Memory B cell (primary cell): ENCODE data around the gene OCEL1.

Experiments used
- ATAC-seq: fragments of 150-1000 bp; cut with Tn5 transposase; 2 replicates; pipeline ENCODE4 v1.10.0; 2021; ENCODE audit warnings: low read depth, mild to moderate bottlenecking, moderate library complexity
- DNase-seq, 2 donors: peaks; one replicate each; pipeline ENCODE4 v3.0.0; 2022; ENCODE audit warnings: low spot score in 2 of 2
- H3K27ac Mint-ChIP-seq: one replicate; pipeline ENCODE4 v1.8.0; 2022; ENCODE audit warnings: mild to moderate bottlenecking, moderate library complexity, mixed read lengths
- H3K27me3 Mint-ChIP-seq: one replicate; pipeline ENCODE4 v1.8.0; 2022; ENCODE audit warnings: mixed read lengths
- H3K36me3 Mint-ChIP-seq: one replicate; pipeline ENCODE4 v1.8.0; 2022; ENCODE audit warnings: mild to moderate bottlenecking, mixed read lengths
- H3K4me1 Mint-ChIP-seq: one replicate; pipeline ENCODE4 v1.8.0; 2022; ENCODE audit warnings: mixed read lengths
- H3K4me3 Mint-ChIP-seq: one replicate; pipeline ENCODE4 v1.8.0; 2022; ENCODE audit warnings: mild to moderate bottlenecking, moderate library complexity, mixed read lengths
- H3K9me3 Mint-ChIP-seq: one replicate; pipeline ENCODE4 v1.8.0; 2022; ENCODE audit warnings: mixed read lengths

Gene OCEL1

DNA sequence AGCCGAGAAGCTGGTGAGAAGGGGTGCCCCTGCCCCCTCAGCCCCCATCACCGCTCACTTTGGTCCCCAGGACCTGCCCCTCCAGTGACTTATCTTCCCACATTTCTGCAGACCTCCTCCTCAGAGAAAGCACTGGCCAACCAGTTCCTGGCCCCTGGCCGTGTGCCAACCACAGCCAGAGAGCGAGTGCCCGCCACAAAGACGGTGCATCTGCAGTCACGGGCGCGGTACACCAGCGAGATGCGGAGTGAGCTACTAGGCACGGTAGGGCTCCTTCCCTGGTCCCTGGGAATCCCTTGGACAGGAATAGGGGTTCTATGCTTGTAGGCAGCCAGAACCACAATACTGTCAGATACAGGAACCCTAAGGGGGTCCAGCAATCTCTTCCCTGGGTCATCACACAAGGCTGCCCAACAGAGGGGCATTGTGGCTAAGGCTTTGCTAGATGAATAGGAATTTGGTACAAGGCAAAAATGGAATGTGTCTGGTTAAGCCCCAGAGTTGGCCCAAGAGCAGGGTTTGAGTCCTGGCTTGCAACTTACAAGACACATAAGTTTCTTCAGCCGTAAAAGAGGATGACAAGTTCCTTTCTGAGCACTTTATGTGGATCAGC, 9.9 kb upstream of the OCEL1 start:
- H3K27me3 Mint-ChIP-seq: no peaks in the 10 kb centered on the region
- peaks cover 1% of the 10 kb centered on the region for H3K9me3 Mint-ChIP-seq
- no peak for ATAC-seq
- H3K27ac Mint-ChIP-seq: peak overlapping the region; percentile 93
- peaks cover 11% of the 10 kb centered on the region for H3K4me1 Mint-ChIP-seq
- peaks cover 23% of the 10 kb centered on the region for H3K36me3 Mint-ChIP-seq
- no peak for DNase-seq
- H3K4me3 Mint-ChIP-seq: peak overlapping the region; percentile 88

DNA sequence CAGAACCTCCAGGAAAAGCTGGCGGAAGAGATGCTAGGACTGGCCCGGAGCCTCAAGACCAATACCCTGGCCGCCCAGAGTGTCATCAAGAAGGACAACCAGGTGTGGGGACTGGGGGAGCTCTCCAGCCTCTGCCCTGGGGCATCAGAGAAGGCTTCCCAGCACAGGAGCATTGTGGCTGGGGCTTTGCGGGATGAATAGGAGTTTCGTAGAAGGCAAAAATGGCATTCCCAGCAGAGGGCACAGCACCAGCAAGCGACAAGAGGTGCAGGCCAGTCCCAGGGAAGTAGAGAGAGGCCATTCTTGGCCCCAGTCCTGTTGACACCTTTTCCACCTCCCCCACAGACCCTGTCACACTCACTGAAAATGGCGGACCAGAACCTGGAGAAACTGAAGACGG, 6.7 kb upstream of the OCEL1 start:
- Mint-ChIP-seq H3K4me3 (no peak overlapping the region), H3K36me3 (peaks cover 17% of the 10 kb centered on the region), H3K27ac (no peak overlapping the region), H3K27me3 (no peaks in the 10 kb centered on the region), H3K4me1 (peaks cover 12% of the 10 kb centered on the region), H3K9me3 (peaks cover 1% of the 10 kb centered on the region)
- ATAC-seq (no peak), DNase-seq (no peak)

DNA sequence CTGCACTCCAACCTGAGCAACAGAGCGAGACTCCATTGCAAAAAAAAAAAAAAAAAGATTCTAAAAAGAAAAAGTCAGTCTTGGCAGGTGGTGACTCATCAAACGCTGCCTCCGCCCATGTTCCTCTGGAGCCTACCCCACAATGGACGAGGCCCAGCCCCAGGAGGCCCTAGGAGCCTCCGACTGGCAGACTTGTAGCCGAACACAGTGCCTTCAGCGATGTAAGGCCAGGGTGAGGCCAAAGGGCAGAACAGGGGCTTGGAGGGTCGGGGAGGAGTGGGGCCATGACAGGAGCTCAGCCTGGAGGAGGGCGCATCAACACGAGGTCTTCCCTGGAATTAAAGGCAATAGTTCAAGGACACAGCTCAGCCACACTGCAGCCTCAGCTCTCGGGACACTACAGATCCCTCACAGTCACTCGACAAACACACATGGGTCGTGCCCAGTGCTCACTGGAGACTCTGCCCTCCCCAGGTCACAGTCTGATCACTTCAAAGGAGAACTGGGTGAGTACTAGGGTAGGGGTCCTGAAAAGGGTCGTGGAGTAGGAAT, 5.7 kb upstream of the OCEL1 start:
- no peaks in the 10 kb centered on the region for H3K27me3 Mint-ChIP-seq
- peaks cover 17% of the 10 kb centered on the region for H3K36me3 Mint-ChIP-seq
- peaks cover 6% of the 10 kb centered on the region for H3K4me1 Mint-ChIP-seq
- no peak overlapping the region for H3K4me3 Mint-ChIP-seq
- peaks cover 1% of the 10 kb centered on the region for H3K9me3 Mint-ChIP-seq
- ATAC-seq (no peak), DNase-seq (no peak)
- no peak overlapping the region for H3K27ac Mint-ChIP-seq

DNA sequence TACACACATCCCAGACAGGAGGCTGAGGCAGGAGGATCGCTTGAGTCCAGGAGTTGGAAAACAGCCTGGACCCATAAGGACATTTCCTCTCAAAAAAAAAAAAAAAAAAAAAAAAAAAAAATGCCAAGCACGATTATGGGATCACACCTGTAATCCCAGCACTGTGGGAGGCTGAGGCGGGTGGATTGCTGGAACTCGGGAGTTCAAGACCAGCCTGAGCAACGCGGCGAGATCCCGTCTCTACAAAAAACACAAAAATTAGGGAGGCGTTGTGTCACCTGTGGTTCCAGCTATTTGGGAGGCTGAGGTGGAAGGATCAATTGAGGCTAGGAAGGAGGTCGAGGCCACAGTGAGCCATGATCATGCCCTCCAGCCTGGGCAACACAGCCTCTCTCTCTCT, 973 bp upstream of the OCEL1 start:
- no peaks in the 10 kb centered on the region for H3K9me3 Mint-ChIP-seq
- H3K4me1 Mint-ChIP-seq: peaks cover 8% of the 10 kb centered on the region
- ATAC-seq (no peak), DNase-seq (no peak)
- no peaks in the 10 kb centered on the region for H3K27me3 Mint-ChIP-seq
- H3K36me3 Mint-ChIP-seq: no peaks in the 10 kb centered on the region
- no peak overlapping the region for H3K27ac Mint-ChIP-seq
- H3K4me3 Mint-ChIP-seq: peak overlapping the region; percentile 51

DNA sequence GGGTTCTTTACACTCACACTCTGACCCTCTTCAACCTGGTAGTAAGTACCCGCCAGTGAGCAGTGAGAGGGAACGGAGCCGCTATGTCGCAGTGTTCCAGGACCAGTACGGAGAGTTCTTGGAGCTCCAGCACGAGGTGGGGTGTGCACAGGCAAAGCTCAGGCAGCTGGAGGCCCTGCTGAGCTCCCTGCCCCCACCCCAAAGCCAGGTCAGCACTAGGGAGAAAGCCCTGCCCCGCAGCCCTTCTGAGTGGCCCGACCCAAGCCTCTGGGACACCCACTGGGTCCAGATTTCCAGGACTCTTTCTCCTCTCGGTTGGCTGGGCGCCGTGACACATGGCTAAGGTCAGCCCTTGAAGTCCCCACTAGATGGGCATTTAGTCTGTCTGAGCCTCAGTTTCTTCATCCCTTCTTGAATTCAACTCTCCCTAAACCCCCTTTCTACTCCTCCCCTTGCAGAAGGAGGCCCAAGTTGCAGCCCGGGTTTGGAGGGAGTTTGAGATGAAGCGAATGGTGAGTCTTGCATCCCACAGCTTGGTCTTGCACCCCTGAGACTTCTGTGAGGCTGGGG, 1.9 kb downstream of the OCEL1 start:
- peaks cover 2% of the 10 kb centered on the region for H3K36me3 Mint-ChIP-seq
- no peak overlapping the region for H3K27ac Mint-ChIP-seq
- no peaks in the 10 kb centered on the region for H3K9me3 Mint-ChIP-seq
- ATAC-seq: no peak
- H3K27me3 Mint-ChIP-seq: no peaks in the 10 kb centered on the region
- no peak overlapping the region for H3K4me3 Mint-ChIP-seq
- H3K4me1 Mint-ChIP-seq: peaks cover 8% of the 10 kb centered on the region
- no peak for DNase-seq

DNA sequence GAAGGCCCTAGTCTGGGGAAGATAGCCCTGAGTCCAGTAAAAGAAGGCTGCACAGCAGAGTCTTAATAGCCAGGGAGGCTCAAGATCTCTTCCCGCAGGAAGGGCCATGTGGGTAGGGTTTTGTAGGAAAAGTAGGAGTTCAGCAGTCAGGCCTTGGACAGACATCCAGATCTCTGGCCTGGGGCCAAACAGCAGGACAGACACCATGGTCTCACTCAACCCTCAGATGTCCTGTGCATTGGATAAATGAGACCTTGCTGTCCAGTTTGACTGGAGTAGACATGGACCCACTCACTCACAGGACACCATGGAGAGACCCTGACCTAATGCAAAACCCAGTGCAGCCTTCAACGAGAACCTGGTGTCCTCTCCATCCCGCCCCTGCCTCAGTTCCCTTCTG, 3.9 kb downstream of the OCEL1 start:
- no peak for ATAC-seq
- Mint-ChIP-seq H3K27me3 (no peaks in the 10 kb centered on the region), H3K36me3 (peaks cover 2% of the 10 kb centered on the region), H3K9me3 (no peaks in the 10 kb centered on the region), H3K27ac (no peak overlapping the region), H3K4me3 (no peak overlapping the region), H3K4me1 (peaks cover 8% of the 10 kb centered on the region)
- no peak for DNase-seq

DNA sequence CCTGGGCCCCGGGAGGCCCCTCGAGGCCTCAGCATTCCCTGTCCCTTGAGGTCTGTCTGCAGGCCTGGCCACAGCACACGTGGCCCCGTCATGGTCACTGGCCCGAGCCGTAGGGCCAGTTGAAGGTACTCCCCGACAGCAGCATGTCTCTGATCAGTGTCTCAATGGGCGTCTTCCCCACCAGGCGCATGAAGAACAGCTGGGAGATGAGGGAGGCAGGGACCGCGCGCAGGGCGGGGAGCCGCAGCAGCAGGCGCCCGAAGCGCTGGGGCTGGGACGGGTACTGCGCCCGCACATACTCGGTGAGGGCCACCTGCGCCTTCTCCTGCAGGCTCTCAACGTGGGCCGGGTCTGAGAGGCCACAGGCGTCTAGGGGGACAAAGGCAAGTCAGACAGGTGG, 6.2 kb downstream of the OCEL1 start:
- Mint-ChIP-seq H3K4me1 (peaks cover 2% of the 10 kb centered on the region), H3K9me3 (no peaks in the 10 kb centered on the region), H3K36me3 (peaks cover 2% of the 10 kb centered on the region), H3K27me3 (no peaks in the 10 kb centered on the region), H3K4me3 (no peak overlapping the region), H3K27ac (no peak overlapping the region)
- DNase-seq: no peak
- no peak for ATAC-seq

DNA sequence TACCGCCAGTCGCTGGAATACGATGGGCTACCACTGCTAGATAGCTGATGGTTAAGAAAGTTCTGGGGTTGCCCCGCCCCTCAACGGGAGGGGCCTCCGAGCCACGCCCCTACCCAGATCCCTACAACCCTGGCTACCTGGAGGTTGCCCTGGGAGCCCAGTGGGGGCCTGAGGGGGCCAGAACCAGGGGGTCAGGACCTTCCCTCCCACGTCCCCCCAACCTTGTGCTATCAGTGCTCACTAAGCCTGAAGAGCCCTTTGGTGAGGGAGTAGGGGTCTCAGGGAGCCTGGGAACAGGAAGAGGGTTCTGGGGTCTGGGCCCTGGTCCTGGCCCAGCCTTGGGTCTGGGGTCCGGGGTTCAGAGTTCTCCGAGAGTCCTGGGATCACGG, 8.9 kb downstream of the OCEL1 start:
- no peaks in the 10 kb centered on the region for H3K27me3 Mint-ChIP-seq

DNA sequence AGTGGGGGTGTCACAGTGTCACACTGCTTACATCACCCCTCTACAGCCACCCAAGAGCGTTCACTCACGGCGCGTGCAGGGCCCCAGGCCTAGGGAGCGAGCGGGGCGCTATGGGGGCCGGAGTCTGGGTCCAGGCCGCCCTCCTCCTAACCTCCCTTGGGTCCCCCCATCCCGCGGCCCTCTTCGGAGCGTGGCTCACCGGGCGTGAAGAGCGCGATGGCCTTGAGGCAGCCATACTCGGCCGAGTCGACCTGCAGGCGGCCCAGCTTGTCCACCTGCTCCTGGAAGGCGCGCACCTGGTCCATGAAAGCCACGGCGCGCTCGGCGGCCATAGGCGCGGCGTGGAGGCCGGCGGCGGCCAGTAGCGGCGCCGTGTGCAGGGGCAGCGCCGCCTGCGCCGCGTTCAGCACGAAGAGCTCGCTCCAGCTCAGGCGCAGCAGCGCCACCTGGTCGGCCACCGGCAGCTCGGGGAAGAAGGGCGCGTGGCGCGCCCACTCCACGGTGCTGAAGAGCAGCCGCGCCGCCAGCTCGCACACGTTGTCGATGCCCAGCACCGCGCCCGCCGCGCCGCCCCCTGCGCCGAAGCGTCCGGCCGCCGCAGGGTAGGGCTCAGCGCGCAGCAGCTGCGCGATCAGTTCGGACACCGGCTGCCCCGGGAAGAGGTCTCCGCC, 9.4 kb downstream of the OCEL1 start:
- H3K4me3 Mint-ChIP-seq: peak overlapping the region; percentile 60
- no peaks in the 10 kb centered on the region for H3K27me3 Mint-ChIP-seq
- H3K27ac Mint-ChIP-seq: no peak overlapping the region
- peaks cover 2% of the 10 kb centered on the region for H3K4me1 Mint-ChIP-seq
- DNase-seq: peak; percentile 61 to 72
- peak; percentile 92 for ATAC-seq
- H3K36me3 Mint-ChIP-seq: peaks cover 2% of the 10 kb centered on the region
- no peaks in the 10 kb centered on the region for H3K9me3 Mint-ChIP-seq

More for the DNA sequence above, 8.9 kb downstream of the OCEL1 start:
- peak overlapping the region; percentile 60 for H3K4me3 Mint-ChIP-seq
- peaks cover 2% of the 10 kb centered on the region for H3K36me3 Mint-ChIP-seq
- peak; percentile 65 for ATAC-seq
- H3K9me3 Mint-ChIP-seq: no peaks in the 10 kb centered on the region
- peak; percentile 49 to 66 for DNase-seq
- no peak overlapping the region for H3K27ac Mint-ChIP-seq
- peaks cover 2% of the 10 kb centered on the region for H3K4me1 Mint-ChIP-seq

DNA sequence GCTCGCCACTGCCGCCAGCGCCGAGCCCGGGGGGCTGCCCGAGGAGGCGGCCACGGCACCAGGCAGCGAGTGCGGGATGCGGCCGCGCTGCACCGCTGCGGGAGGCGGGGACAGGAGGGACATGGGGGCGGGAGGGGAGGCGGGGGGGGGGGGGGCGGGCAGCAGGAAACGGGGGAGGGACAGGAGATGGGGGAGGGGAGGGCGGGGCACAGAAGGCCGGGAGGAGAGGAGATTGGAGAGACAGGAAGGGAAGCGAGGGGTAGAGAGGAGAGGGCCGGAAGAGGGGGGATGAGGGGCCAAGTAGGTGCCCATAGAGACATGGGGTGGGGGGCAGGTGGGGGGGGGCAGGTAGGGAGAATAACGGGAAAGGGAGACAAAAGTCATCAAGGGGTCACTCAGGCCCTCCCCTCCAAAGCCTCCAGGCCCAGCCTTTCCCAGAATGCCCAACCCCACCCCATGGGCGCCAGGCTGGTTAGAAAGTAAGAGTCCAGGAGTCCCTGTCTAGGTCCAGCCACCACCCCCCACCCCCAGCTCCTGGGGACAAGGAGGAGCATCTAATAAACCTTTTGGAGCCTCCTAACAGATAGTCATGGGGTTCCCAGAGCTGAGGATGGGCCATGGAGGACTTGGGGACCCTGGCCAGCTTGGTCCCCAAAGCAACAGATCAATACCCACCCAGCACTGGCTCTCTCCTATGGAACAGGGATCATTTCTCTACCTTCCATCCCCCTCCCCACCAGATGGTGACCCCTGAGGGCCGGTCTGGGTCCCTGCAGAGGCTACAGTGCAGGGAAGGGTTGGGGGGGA, 10.1 kb downstream of the OCEL1 start:
- DNase-seq (no peak), ATAC-seq (peak; percentile 2)
- Mint-ChIP-seq H3K27me3 (no peaks in the 10 kb centered on the region), H3K36me3 (peaks cover 2% of the 10 kb centered on the region), H3K4me3 (peak overlapping the region; percentile 60), H3K4me1 (peaks cover 2% of the 10 kb centered on the region), H3K9me3 (no peaks in the 10 kb centered on the region), H3K27ac (no peak overlapping the region)

DNA sequence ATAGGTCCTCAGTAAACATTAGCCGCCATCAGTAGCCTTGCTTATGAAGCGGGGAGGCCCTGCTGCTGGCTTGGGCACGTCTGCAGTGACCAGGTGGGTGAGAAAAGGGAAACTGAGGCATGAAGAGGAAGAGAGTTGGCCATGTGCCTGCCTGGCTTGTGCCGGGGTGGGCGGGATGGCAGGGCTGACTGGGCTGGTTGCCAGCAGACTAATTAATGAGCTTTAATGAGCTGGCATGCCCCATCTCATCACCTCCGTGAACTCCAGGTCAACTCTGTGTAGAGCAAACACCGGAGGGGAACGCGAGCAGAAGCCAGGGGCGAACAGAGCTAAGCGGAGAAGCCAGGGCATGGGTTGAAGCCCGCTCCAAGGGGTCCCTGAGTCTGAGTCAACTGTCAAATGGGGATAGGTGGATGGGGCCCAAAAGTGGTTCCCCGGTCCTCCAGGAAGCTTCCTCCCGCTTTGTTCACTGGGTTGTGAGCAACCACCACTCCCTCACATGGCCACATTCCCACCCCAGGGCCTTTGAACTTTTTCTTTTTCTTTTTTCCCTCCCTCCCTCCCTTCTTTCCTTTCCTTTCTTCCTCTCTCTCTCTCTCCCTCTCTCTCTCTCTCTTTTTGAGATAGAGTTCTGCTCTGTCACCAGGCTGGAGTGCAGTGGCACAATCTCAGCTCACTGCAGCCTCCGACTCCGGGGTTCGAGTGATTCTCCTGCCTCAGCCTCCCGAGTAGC, 11.0 kb downstream of the OCEL1 start:
- no peak overlapping the region for H3K27ac Mint-ChIP-seq
- H3K4me1 Mint-ChIP-seq: peaks cover 2% of the 10 kb centered on the region
- no peaks in the 10 kb centered on the region for H3K27me3 Mint-ChIP-seq
- H3K9me3 Mint-ChIP-seq: no peaks in the 10 kb centered on the region
- ATAC-seq: no peak
- peaks cover under 1% of the 10 kb centered on the region for H3K36me3 Mint-ChIP-seq
- DNase-seq: no peak
- peak overlapping the region; percentile 55 for H3K4me3 Mint-ChIP-seq

DNA sequence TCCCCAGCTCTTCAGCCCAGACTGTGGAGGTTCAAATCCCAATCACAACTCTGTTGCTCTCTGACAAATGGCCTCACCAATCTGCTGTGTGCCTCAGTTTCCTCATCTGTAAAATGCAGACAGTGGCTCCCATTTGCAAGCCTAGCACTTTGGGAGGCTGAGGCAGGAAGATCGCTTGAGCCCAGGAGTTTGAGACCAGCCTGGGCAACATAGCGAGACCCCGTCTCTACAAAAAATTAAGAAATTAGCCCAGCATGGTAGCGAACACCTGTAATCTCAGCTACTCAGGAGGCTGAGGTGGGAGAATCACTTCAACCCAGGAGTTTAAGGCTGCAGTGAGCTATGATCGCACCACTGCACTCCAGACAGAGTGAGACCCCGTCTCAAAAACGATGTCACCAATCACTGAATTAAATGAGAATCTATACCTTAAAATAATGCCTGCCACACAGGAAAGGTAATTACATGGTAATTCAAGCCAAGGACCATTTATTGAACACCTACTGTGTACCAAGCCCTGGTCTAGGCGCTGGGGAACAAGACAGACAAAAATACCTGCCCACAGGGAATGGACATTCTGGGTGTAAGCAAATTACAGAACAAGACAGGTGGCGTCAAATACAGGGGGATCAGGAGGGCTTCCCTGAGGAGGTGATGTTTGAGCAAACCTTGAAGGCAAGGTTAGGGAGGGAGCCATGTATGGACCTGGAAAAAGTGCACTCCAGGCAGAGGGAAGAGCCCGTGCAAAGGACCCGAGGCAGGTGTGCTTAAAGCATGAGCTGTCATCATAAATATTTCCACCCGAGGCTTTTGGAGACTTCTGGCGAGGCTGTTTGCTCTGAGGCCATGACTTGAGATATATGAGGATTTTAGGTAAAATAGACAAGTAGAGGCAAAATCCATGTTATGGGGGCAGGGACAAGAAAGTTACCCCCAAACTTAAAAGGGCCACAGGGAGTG, 12.0 kb downstream of the OCEL1 start:
- H3K27ac Mint-ChIP-seq: no peak overlapping the region
- DNase-seq: no peak
- H3K4me1 Mint-ChIP-seq: peaks cover 6% of the 10 kb centered on the region
- ATAC-seq: no peak
- H3K4me3 Mint-ChIP-seq: peak overlapping the region; percentile 55
- H3K9me3 Mint-ChIP-seq: no peaks in the 10 kb centered on the region
- H3K27me3 Mint-ChIP-seq: no peaks in the 10 kb centered on the region
- no peaks in the 10 kb centered on the region for H3K36me3 Mint-ChIP-seq
